ENCODE results near the gene PHF13.
A peak's percentile ranks its signal among the peaks of the same experiment; 100 is the strongest.

Gene PHF13

GRCh38 chr1:6581561-6582305 lies 31.8 kb upstream of the PHF13 start:
- no peak for TF ChIP-seq CTCF (IDR thresholded peaks at IDR 0.05; ENCODE audit: borderline replicate concordance, insufficient read depth, low read depth, low read length)
- H3K4me3 ChIP-seq (ENCODE audit: low read depth, low read length), result no peak overlapping the region

DNA sequence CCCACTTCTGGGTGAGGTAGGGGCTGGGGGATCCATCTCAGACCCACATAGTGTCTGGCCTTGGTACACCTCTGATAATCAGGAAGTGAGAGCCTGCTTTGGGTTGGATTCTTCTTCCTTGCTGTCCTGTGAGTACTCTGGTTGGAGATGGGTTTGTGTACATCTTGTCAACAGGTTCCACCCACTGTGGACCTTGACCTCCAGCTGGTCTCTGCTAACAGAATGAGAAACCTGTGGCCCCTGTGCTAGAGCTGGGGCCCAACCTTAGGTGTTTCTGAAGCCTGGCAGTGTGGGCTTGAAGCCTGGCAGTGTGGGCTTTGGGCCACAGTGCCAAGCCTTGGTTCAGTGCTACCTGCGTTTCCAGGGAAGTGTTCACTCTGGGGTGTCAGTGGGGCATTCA lies 31.2 kb upstream of the PHF13 start:
- TF ChIP-seq CTCF (IDR thresholded peaks at IDR 0.05; ENCODE audit: borderline replicate concordance, insufficient read depth, low read depth, low read length), result no peak
- no peak overlapping the region for H3K4me3 ChIP-seq (ENCODE audit: low read depth, low read length)

- H3K4me3 ChIP-seq (ENCODE audit: low read depth, low read length), result no peak overlapping the region
- TF ChIP-seq CTCF (IDR thresholded peaks at IDR 0.05; ENCODE audit: borderline replicate concordance, insufficient read depth, low read depth, low read length), result 0 out of 2 replicates have a peak, but pooled peaks have one; percentile 4
These were observed 29.1 kb upstream of the PHF13 start for GRCh38 chr1:6584126-6585080.

DNA sequence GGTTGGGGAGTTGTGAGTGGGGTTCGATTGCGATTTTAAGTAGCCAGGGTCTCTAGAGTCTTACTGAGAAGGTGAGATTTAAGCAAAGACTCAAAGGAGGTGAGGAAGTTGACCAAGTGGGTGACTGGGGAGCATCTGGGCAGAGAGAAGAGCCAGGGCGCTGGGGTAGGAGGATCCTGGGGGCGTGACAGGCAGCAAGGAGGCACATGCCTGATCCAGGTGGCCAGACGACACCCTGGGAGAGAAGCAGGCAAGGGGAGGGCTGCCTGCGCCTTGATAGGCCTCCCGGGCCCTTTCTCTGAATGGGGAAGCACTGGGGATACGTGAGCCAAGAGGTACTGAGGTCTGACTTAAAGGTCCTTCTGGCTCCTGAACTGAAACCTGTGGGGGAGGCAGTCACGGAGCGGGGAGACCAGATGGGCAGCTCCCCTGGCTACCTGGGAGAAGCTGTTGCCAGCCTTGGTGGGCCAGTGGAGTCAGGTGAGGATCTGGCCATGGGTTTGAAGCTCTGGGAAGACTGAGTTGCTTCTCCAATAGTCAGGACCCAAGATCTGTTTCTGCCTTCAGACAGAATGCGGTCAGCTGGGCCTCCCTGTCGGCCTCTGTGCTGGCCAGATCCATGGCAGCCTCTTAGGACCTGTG lies 28.3 kb upstream of the PHF13 start:
- H3K4me3 ChIP-seq (ENCODE audit: low read depth, low read length), result no peak overlapping the region

GRCh38 chr1:6585841-6586240 lies 27.7 kb upstream of the PHF13 start:
- no peak for TF ChIP-seq CTCF (IDR thresholded peaks at IDR 0.05; ENCODE audit: borderline replicate concordance, insufficient read depth, low read depth, low read length)
- no peak overlapping the region for H3K4me3 ChIP-seq (ENCODE audit: low read depth, low read length)

More for the DNA sequence above, 28.3 kb upstream of the PHF13 start:
- no peak for TF ChIP-seq CTCF (IDR thresholded peaks at IDR 0.05; ENCODE audit: borderline replicate concordance, insufficient read depth, low read depth, low read length)

GRCh38 chr1:6586404-6586816 lies 27.1 kb upstream of the PHF13 start:
- H3K4me3 ChIP-seq (ENCODE audit: low read depth, low read length), result no peak overlapping the region
- no peak for TF ChIP-seq CTCF (IDR thresholded peaks at IDR 0.05; ENCODE audit: borderline replicate concordance, insufficient read depth, low read depth, low read length)

All from GM12875 (cell line).